SH-SY5Y (cell line): ENCODE results near the gene CALHM1.

Experiments
- GATA2 ChIP-seq: IDR thresholded peaks from 2 replicates; pipeline ENCODE4 v1.6.1; 2011; ENCODE audit warnings: mild to moderate bottlenecking, low read depth, low read length
- GATA3 ChIP-seq: IDR thresholded peaks from 2 replicates; pipeline ENCODE4 v1.6.1; 2011; ENCODE audit warnings: low read depth, mild to moderate bottlenecking, low read length, moderate library complexity

Gene CALHM1

GRCh38 chr10:103441611-103442010 is 17.1 kb downstream of the CALHM1 start:
- TF ChIP-seq GATA3 (no peak), GATA2 (no peak)

GRCh38 chr10:103441206-103441605 is 17.5 kb downstream of the CALHM1 start:
- no peak for TF ChIP-seq GATA3
- no peak for TF ChIP-seq GATA2

- TF ChIP-seq GATA3: no peak
- TF ChIP-seq GATA2: no peak
These were observed 18.3 kb downstream of the CALHM1 start for GRCh38 chr10:103440416-103440815.

GRCh38 chr10:103439776-103440175 is 18.9 kb downstream of the CALHM1 start:
- no peak for TF ChIP-seq GATA3
- no peak for TF ChIP-seq GATA2

- TF ChIP-seq GATA2 (no peak), GATA3 (no peak)
These were observed 24.8 kb downstream of the CALHM1 start for GRCh38 chr10:103433858-103434257.

GRCh38 chr10:103431902-103432301 is 26.8 kb downstream of the CALHM1 start:
- TF ChIP-seq GATA2: no peak
- TF ChIP-seq GATA3: no peak

GRCh38 chr10:103429647-103430046 is 29.1 kb downstream of the CALHM1 start:
- TF ChIP-seq GATA2 (no peak), GATA3 (no peak)

- TF ChIP-seq GATA2: no peak
- TF ChIP-seq GATA3: no peak
These were observed 29.6 kb downstream of the CALHM1 start for GRCh38 chr10:103428989-103429643.

GRCh38 chr10:103427866-103428265 is 30.8 kb downstream of the CALHM1 start:
- TF ChIP-seq GATA2 (no peak), GATA3 (no peak)

GRCh38 chr10:103423748-103424147 is 35.0 kb downstream of the CALHM1 start:
- TF ChIP-seq GATA2 (no peak), GATA3 (no peak)

GRCh38 chr10:103419101-103419500 is 39.6 kb downstream of the CALHM1 start:
- TF ChIP-seq GATA2: no peak
- no peak for TF ChIP-seq GATA3

GRCh38 chr10:103417601-103418000 is 41.1 kb downstream of the CALHM1 start:
- TF ChIP-seq GATA3 (no peak), GATA2 (no peak)

- no peak for TF ChIP-seq GATA2
- no peak for TF ChIP-seq GATA3
These were observed 42.1 kb downstream of the CALHM1 start for GRCh38 chr10:103416436-103417147.

- no peak for TF ChIP-seq GATA3
- no peak for TF ChIP-seq GATA2
These were observed 43.1 kb downstream of the CALHM1 start for GRCh38 chr10:103415581-103415980.

GRCh38 chr10:103413564-103413963 is 45.1 kb downstream of the CALHM1 start:
- TF ChIP-seq GATA3: no peak
- TF ChIP-seq GATA2: no peak
